HG03442 (cell line): Measurements from ENCODE around the gene ADAMTS12.

Source experiments
- ATAC-seq: cut with Tn5 transposase; IDR thresholded peaks from one replicate; pipeline ENCODE4 v1.9.1; 2021; ENCODE audit warnings: mild to moderate bottlenecking, moderate library complexity; ENCODE audit not compliant: unreplicated experiment

ADAMTS12 gene

DNA sequence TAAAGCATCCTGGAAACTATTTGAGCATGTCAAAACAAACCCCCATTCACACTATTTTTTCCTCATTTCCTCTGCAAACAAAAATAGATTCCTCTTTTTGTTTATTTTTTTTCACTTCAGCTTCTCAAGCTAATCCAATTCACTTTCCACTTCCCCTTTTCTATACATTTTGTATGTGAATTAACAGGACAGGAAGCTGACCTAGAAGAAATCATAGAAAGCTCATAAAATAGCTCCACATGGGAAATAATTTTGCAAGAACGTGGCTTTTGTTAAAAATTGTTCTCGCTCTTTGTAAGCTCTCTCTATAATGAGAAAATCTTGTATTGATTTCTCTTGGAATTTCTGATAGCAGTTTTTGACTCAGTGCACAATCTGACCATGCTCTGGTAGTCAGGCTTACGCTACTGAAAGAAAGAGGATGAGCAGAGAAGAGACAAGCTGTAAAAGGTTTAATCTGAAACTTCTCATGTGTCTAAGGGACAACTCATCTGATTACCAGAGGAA, 215.8 kb downstream of the ADAMTS12 start:
- ATAC-seq = peak; percentile 74

- ATAC-seq = no peak
Measured at GRCh38 chr5:33671700-33672291, 220.0 kb downstream of the ADAMTS12 start.

- ATAC-seq = no peak
Measured at GRCh38 chr5:33662722-33663427, 228.9 kb downstream of the ADAMTS12 start.

- ATAC-seq = no peak
Measured at GRCh38 chr5:33659526-33660169, 232.1 kb downstream of the ADAMTS12 start.

- no peak for ATAC-seq
Measured at GRCh38 chr5:33657804-33658440, 233.9 kb downstream of the ADAMTS12 start.

DNA sequence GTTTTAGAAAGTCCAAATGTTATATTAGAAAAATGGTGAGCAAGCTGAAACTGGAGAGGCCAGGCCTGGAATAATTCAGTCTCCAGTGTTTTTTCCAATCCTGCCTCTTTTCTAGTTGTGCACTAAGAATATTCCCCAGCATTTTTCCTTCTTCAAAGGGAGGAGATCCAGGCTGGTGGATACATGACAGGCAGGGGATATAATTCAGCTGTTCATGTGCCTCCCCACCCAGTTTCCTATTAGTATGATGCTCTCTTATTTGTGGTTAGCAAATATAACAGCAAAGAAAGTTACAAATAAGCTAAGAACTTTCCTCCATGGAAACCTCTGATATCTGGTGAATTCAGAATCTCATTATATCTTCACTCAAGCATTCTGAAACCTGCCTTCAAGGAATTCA, 234.6 kb downstream of the ADAMTS12 start:
- ATAC-seq = no peak

GRCh38 chr5:33650911-33651310, 240.9 kb downstream of the ADAMTS12 start:
- ATAC-seq = no peak

DNA sequence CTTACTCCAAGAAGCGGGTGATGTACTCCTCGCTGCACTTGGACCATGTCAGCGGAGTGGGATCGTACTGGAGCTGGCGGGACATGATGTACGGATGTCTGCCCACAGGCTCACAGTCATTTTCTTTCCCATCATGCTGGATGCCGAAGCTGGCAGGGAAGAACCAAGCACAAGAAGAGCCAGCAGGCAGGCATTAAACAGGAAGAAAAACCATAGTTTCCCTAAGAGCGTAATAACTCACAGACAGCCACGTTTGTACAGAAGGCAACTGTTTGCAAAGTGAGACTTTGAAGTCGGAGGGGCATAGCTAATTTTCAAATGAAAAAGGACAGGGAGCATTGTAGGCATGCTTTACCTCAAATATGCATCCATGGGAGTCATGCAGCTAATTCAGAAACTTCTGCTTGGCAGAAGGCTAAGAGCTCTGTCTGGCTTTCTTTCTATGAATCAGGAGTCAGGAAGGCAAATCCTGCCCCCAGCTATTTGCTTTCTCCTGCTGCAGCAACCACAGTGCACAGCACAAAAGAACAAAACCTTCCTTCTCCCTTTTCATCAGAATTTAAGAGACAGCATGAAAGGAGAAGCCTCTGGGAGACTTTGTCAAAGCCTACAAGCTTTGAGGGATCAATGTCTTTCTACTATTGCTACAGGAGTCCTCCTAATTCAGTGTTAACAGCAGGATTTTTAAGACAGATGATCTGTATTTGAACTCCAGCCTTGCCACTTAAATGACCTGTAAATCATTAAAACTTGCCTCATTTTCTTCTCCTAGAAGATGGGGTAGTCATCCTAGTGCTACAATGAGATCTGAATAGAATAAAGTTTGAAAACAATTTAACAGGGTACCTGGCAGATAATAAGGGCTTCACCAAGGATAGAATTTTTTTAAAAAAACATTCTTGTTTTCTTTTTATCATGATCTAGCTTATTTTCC, 242.0 kb downstream of the ADAMTS12 start:
- no peak for ATAC-seq

GRCh38 chr5:33641744-33642505, 249.9 kb downstream of the ADAMTS12 start:
- peak; percentile 51 for ATAC-seq

GRCh38 chr5:33639474-33639873, 252.3 kb downstream of the ADAMTS12 start:
- no peak for ATAC-seq

DNA sequence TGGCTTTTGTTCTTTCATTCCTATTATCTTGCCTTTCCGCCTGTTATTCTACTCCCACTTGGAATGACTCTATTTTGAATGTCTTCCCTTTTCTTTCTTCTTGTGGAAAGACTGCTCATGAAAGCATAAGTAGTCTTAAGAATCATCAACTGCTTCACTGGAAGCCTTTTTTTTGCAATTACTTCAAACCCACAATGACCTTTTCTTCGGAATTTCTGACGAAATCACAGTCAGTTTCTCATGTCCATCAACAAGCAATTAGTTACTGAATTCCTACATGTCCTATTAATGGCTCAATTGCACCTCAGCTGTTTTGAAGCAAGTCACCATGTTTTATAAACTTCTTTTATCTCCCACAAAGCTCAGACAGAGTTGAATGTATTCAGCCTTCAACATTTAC, 254.8 kb downstream of the ADAMTS12 start:
- no peak for ATAC-seq

- ATAC-seq = no peak
Measured at GRCh38 chr5:33635582-33635981, 256.2 kb downstream of the ADAMTS12 start.

- no peak for ATAC-seq
Measured at GRCh38 chr5:33633699-33634098, 258.1 kb downstream of the ADAMTS12 start.

DNA sequence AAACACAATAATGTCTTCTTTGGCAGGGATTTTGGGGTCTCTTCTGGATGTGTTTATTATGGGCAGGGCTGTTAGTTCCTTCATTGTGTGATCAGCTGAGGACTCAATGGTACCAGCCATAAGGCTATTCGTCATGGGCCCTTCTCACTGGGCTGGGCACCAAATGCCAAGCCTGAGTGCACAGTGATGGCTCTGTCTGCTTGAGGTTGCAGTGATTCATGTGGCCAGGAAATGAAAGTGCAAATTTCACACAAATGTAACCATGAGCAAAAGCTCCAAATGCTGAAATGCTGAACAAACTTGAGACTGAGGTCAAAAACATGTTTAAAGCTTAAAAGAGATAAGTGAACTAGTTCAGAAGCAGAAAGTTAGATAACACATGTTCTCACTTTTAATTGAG, 260.0 kb downstream of the ADAMTS12 start:
- peak; percentile 99 for ATAC-seq

GRCh38 chr5:33631139-33631538, 260.7 kb downstream of the ADAMTS12 start:
- no peak for ATAC-seq

DNA sequence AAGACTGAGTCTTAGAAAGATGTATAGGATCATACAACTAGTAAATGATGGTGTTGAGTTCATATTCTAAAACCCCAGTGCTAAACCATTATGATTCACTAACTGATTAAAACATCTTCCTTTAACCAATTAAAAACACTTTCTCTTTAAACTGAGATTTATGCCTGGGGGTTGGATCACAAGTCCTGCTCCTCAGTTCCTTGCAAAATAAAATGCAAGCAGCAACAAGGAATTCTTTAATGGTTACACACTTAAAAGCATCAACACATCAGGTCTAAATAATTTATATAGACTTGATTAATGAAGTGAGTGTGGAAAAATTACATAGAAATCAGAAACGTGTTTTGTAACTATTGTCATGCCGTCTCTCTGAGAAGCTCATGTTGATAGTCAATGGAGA, 261.8 kb downstream of the ADAMTS12 start:
- no peak for ATAC-seq

- no peak for ATAC-seq
Measured at GRCh38 chr5:33628796-33629195, 263.0 kb downstream of the ADAMTS12 start.

DNA sequence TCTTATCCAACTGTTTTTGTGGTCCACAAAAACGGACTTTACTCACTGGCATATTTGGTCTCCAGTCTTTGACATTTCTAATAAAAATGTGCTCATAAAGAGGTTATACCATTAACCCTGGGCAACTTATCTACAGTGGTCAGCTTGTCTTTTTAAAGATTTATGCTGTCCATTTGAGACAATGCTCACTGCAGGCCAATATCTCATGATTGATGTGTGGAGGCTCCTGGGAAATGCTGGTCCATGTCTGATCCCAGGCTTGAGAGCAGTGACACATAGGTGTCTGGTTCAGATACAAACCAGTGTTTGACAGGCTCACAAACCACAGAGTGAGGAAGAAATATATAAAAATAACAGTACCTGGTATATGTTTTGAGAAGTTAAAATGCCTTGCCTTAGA, 270.3 kb downstream of the ADAMTS12 start:
- ATAC-seq = no peak

GRCh38 chr5:33614039-33614438, 277.8 kb downstream of the ADAMTS12 start:
- ATAC-seq = no peak

DNA sequence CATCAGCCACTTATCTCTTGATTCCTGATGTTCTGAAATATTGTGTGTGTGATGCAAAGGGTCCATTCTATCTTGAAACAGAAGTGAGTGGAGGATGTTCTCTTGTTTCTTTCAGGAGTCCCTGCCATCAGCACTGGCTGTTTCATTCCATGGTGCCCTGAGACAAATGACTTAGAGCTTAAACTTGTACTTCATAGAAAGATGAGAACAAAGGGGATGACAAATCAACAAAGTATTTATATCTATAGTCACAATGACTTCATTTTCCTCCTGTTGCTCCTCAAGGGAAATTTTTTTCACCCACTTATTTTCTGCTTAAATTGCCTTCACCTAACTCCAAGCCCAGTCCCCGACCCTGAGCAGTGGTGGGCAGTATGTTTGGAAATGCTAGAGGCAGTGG, 279.4 kb downstream of the ADAMTS12 start:
- no peak for ATAC-seq
